ENCODE data around the gene MRPS33. TPM values are rescaled to one million over a fixed set of nuclear protein-coding genes. Genes with fewer than 3 reads are reported as not detected.

The MRPS33 gene
- total and polyA plus RNA-seq, 2 of the 13 experiments (the other 11 are each of a cell fraction or from before 2014, with no cell fraction given) = 50.9 to 91.0 TPM

DNA sequence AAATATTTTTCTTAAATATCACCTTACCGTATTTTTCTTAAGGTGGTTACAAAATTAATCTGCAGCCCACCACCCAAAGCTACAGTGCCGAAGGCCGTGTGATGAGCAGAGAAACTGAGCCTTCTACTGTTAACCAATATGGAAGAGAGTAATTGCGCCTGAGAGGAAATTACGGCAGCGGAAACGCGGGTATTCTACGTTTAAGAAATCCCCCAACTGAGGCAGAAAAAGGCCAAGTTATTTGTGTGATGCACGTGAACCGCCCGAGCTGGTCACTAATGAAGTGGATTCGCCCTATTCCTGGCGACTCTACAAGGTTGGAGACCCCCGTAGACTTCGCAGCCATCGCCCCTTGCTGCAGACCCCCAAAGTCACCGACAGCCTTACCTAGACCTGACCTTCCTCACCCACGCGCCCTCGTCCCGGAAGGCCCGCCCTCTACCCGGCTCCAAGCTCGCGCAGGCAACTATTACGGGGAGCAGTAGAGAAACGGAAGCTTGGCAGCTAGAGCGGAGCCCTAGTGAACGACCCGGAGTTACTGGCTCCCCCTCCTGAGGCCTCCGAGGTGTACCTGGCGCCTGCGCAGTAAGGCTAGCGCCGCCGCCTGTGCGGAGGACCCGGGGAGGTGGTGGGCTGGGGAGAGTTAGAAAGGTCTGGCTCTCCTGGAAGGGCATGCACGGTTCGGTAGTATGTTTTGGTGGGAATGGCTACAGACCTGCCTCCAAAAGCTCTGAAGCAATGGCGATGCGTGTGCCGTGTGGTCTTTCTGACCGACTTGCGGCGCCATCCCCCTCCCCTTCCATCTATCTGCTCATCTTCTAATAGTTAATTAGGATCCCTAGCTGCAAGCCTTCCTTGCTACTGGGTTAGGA is at the start of gene MRPS33 (continued):
- TF ChIP-seq ZBTB14 (CRISPR knock-in tag; IDR thresholded peaks at IDR 0.05) (peak; percentile 51; the same call in 1 of the 2 replicates), RARG (CRISPR knock-in tag; IDR thresholded peaks at IDR 0.05; ENCODE audit: low read depth) (no peak), MATR3 (CRISPR knock-in tag; IDR thresholded peaks at IDR 0.05) (no peak), ZFP1 (CRISPR knock-in tag; IDR thresholded peaks at IDR 0.05) (peak; percentile 25; the same call in 1 of the 2 replicates), ZSCAN29 (CRISPR knock-in tag; conservative IDR thresholded peaks at IDR 0.05) (0 out of 2 replicates have a peak, but pooled peaks have one; percentile 55), THYN1 (CRISPR knock-in tag; IDR thresholded peaks at IDR 0.05; ENCODE audit: borderline replicate concordance, low read depth) (peak; percentile 49; the same call in 1 of the 2 replicates), SMARCE1 (IDR thresholded peaks at IDR 0.05; ENCODE audit: borderline replicate concordance) (no peak), HMGXB4 (CRISPR knock-in tag; IDR thresholded peaks at IDR 0.05; ENCODE audit: borderline replicate concordance in 1 of 2, low read depth in 1 of 2) (peak; percentile 90 to 94; a peak in 3 of 4 replicates), CTCF (CRISPR knock-in tag; IDR thresholded peaks at IDR 0.05) (peak; percentile 98), ZUFSP (CRISPR knock-in tag; IDR thresholded peaks at IDR 0.05; ENCODE audit: borderline replicate concordance) (no peak), ZNF674 (CRISPR knock-in tag; IDR thresholded peaks at IDR 0.05; ENCODE audit: low read depth) (no peak), ZNF564 (CRISPR knock-in tag; IDR thresholded peaks at IDR 0.05) (peak; percentile 73; the same call in 1 of the 2 replicates), ZNF484 (CRISPR knock-in tag; IDR thresholded peaks at IDR 0.05; ENCODE audit: borderline replicate concordance, low read depth) (no peak), ZBTB44 (CRISPR knock-in tag; IDR thresholded peaks at IDR 0.05) (no peak), RAD21 (CRISPR knock-in tag; IDR thresholded peaks at IDR 0.05) (no peak; the same call in none of the 2 replicates)
- TF ChIP-seq, protein P1, sequence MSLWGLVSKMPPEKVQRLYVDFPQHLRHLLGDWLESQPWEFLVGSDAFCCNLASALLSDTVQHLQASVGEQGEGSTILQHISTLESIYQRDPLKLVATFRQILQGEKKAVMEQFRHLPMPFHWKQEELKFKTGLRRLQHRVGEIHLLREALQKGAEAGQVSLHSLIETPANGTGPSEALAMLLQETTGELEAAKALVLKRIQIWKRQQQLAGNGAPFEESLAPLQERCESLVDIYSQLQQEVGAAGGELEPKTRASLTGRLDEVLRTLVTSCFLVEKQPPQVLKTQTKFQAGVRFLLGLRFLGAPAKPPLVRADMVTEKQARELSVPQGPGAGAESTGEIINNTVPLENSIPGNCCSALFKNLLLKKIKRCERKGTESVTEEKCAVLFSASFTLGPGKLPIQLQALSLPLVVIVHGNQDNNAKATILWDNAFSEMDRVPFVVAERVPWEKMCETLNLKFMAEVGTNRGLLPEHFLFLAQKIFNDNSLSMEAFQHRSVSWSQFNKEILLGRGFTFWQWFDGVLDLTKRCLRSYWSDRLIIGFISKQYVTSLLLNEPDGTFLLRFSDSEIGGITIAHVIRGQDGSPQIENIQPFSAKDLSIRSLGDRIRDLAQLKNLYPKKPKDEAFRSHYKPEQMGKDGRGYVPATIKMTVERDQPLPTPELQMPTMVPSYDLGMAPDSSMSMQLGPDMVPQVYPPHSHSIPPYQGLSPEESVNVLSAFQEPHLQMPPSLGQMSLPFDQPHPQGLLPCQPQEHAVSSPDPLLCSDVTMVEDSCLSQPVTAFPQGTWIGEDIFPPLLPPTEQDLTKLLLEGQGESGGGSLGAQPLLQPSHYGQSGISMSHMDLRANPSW (CRISPR knock-in tag; IDR thresholded peaks at IDR 0.05; ENCODE audit: borderline replicate concordance) = peak; percentile 72; the same call in 1 of the 2 replicates

Data from HepG2 (cell line).